AG10803 (cell line): ENCODE data around the gene STAT2.

Source experiments
- DNase-seq: peaks from one replicate; pipeline ENCODE4 v3.0.0; 2010; ENCODE audit warnings: low read depth
- H3K4me3 ChIP-seq: 2 replicates; pipeline ENCODE4 v1.5.1; 2011; ENCODE audit warnings: mild to moderate bottlenecking, low read length, control low read depth
- CTCF ChIP-seq: conservative IDR thresholded peaks from 2 replicates; pipeline ENCODE4 v1.5.1; 2011; ENCODE audit warnings: mild to moderate bottlenecking, low read length, control low read depth, inconsistent platforms

Gene STAT2

GRCh38 chr12:56389412-56389811 lies 29.5 kb upstream of the STAT2 start:
- no peak overlapping the region for H3K4me3 ChIP-seq
- no peak for DNase-seq
- TF ChIP-seq CTCF = no peak

GRCh38 chr12:56387152-56387736 lies 27.3 kb upstream of the STAT2 start:
- no peak overlapping the region for H3K4me3 ChIP-seq
- TF ChIP-seq CTCF = no peak
- DNase-seq = peak; percentile 48

- no peak for DNase-seq
- no peak for TF ChIP-seq CTCF
- no peak overlapping the region for H3K4me3 ChIP-seq
Measured at GRCh38 chr12:56385873-56386272, 26.0 kb upstream of the STAT2 start.

- TF ChIP-seq CTCF = no peak
- no peak for DNase-seq
- no peak overlapping the region for H3K4me3 ChIP-seq
Measured at GRCh38 chr12:56382611-56383010, 22.7 kb upstream of the STAT2 start.

- no peak for DNase-seq
- H3K4me3 ChIP-seq = no peak overlapping the region
- no peak for TF ChIP-seq CTCF
Measured at GRCh38 chr12:56377989-56378316, 18.0 kb upstream of the STAT2 start.

- DNase-seq = no peak
- no peak for TF ChIP-seq CTCF
- no peak overlapping the region for H3K4me3 ChIP-seq
Measured at GRCh38 chr12:56377310-56377988, 17.5 kb upstream of the STAT2 start.
